HG03025 (cell line): Measurements from ENCODE around the gene RSPH4A.
"Not testable (repeated sequence)": the region's sequence is repeated elsewhere in the genome, so short reads cannot be mapped to it uniquely, and the experiment has no call there.

Experiments used
- ATAC-seq: cut with Tn5 transposase; IDR thresholded peaks from one replicate; pipeline ENCODE4 v1.9.1; 2021; ENCODE audit warnings: mild to moderate bottlenecking, moderate library complexity; ENCODE audit not compliant: unreplicated experiment, low FRiP score

RSPH4A gene

GRCh38 chr6:116615937-116616736 is at the start of gene RSPH4A:
RSPH4A (plus strand) TSS chr6:116616479; CDS start chr6:116616624, 145 bp downstream.
- ATAC-seq = peak; percentile 100

DNA sequence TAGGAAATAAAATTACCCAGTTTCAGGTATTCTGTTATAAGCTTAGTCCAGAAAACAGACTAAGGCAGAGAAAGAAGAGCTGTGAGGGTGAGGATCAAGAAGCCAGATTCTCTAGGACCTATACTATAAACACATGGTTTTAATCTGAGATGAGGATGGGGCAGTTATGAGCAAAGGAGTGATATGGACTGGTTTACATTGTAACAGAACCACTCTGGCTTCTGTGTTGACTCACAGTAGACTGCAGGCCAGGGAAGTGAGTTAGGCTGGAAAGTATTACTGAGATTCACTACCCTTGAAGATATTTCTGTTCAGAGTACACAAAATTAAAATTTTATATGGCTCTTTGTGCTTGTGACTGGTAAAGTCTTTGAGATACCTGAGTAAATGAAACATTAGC is 48.2 kb upstream of the RSPH4A start:
- no peak for ATAC-seq

DNA sequence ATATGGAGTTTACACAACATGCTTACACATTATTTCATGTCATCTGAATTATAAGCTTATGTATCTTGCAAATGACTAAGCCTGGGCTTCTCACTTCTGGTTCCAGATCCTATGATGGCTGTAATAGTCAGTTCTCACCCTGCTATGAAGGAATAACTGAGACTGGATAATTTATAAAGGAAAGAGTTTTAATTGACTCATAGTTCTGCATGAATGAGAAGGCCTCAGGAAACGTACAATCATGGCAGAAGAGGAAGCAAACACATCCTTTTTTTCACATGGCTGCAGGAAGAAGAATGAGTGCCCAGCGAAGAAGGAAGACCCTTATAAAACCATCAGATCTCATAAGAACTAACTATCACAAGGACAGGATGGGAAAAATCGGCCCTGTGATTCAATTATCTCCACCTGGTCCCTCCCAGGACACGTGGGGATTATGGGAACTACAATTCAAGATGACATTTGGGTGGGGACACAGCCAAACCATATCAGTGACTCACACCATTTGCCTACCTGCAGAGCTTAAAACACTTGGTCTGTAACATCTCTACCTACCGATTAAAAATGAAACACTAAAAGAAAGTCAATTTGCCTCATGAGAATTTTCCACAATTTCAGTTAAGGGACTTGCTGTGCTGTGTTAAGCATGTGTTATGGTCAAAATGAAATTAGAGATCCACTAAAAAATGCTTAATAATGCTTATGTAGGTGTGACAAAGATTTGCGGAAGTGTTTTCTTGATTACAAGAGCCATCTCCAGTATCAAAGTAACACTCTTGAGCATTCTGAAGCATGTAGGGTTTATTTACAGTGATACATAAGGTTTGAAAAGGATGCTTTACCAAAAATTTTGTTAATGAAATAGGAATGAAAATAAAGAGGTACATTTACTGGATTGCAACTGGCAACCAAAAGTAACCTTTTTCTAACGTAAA is 47.2 kb upstream of the RSPH4A start:
- ATAC-seq = no peak

GRCh38 chr6:116570856-116571682 is 45.2 kb upstream of the RSPH4A start, which contains the start of gene RWDD1:
RWDD1 (plus strand) TSS chr6:116571504; CDS start chr6:116571583, 79 bp downstream.
- peak; percentile 97 for ATAC-seq

DNA sequence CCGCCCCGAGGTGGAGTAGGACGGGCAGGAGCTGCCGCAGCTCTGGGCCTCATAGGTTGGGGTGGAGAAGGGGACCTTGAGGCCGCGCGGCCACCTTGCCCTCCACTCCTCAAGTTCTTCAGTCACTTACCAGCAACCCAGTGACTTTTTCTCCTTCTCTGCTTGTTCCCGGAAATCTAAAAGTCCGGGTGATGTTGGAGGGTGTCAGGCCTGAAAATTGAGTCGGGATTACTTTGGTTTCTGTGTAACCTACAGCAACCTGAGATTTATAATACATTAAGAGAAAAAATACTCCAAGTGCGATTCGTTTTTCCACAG is 44.6 kb upstream of the RSPH4A start:
- peak; percentile 31 for ATAC-seq

GRCh38 chr6:116572162-116572561 is 44.1 kb upstream of the RSPH4A start:
- no peak for ATAC-seq

GRCh38 chr6:116575227-116575626 is 41.1 kb upstream of the RSPH4A start:
- no peak for ATAC-seq

- no peak for ATAC-seq
Measured at GRCh38 chr6:116577486-116577885, 38.8 kb upstream of the RSPH4A start.

DNA sequence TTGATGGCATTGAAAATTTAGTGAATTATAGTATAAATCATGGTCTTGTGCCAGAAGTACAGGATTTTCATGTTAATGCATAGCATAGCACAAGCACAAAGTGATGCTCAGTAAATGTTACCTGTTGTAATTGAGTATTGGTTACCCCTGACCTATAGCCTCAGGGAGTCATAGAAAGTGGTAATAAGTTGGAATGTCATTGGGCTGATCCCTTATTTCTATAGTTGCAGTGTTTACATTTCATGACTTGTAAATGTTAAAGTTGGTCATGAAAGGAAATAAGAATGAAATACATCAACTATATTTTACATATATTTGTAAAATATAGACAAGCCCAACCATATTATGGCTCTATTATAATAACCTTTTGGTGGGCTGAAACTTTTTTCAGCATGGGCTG is 37.9 kb upstream of the RSPH4A start:
- ATAC-seq = no peak

DNA sequence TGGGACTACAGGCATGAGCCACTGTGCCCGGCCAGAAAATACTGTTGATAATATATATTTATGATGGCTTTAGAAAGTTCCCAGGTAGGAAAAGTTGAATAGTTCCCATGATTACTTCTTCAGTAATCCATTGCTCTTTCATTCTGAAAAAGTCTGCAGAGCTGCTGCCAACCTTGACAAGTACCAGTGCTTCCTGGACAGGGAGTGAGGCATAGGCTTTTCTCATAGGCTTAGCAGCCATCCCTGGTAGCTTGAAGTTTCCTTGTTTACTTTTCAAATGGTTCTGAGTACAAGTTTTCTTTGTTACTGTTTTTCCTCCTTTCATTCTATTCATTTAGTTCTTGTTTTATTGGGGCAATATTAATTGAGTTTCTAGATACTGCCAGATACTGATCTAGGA is 37.1 kb upstream of the RSPH4A start:
- ATAC-seq = no peak

DNA sequence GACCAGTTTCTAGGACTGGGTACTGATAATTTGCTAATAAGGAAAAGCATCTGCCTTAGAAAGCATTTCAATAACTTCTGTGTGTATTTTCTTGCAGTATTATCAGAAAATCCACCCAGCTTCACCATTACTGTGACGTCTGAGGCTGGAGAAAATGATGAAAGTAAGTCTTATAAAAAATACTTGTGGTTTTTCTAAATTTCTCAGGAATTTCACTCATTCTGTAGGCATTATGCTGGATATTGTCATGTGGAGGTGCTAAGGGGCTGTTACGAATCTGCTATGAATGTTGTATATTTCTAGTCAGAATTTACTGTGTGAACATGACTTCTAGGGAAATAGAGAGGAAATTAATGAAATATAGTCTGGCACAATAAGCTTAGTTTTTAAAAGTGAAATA is 36.1 kb upstream of the RSPH4A start:
- ATAC-seq = no peak

GRCh38 chr6:116586276-116586675 is 30.0 kb upstream of the RSPH4A start:
- ATAC-seq = no peak

DNA sequence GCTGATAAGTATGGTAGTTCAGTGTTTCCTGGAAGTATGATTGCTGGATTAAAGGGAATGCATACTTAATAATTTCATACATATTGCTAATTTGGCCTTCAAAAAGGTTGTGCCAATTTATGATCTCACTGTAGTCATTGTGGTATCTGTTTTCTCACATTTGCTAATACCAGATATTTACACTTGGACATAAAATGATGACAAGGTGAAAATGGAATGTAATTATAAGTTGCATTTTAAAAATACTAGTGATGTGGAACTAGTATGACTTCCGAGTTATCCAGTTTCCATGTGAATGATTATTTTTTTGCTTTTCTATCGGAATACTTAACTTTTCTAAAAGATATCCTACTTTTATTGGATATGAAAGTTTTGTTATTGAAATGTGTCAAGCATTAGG is 29.5 kb upstream of the RSPH4A start:
- no peak for ATAC-seq

GRCh38 chr6:116595247-116595646 is 21.0 kb upstream of the RSPH4A start:
- no peak for ATAC-seq

DNA sequence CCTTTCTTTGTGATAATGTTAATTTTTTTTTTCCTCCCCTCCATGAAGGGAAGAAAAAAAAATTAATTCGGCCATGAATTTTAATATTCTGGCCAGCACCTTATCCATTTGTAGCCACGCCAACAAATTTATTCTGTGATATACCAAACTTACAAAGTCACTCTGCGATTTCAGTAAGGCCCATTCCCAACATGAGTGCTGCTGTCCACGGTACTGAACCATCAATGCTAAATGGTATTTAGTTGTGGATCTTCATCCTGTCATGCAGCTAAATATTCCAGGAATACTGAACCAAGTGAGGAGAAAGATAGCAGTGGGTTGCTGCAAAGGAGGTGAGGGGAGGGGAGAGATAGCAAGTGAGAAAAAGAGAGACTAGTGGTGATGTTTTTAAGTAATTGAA is 19.5 kb upstream of the RSPH4A start:
- ATAC-seq = no peak

- not testable (repeated sequence) for ATAC-seq
Measured at GRCh38 chr6:116603916-116604315, 12.4 kb upstream of the RSPH4A start.

DNA sequence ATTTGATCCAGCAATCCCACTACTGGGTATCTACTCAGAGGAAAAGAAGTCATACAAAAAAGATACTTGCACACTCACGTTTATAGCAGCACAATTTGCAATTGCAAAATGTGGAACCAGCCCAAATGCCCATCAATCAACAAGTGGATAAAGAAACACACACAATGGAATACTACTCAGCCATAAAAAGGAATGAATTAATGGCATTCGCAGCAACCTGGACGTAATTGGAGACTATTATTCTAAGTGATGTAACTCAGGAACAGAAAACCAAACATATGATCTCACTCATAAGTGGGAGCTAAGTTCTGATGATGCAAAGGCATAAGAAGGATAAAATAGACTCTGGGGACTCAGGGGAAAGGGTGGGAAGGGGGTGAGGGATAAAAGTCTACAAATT is 11.4 kb upstream of the RSPH4A start:
- ATAC-seq = not testable (repeated sequence)

DNA sequence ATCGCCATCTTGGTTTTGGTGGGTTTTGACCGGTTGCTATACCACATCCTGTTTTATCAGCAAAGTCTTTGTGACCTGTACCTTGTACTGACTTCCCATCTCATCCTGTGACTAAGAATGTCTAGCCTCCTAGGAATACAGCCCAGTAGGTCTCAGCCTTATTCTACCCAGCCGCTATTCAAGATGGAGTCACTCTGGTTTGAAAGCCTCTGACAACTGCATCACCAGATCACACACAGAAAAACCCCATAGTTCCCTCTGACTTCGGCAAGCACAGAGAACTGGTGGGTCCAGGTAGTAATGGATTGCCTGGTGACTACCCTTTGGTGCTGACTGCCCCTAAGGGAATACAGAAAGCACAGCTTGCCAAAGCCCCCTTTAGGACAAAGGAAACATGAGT is 10.3 kb upstream of the RSPH4A start:
- no peak for ATAC-seq

- no peak for ATAC-seq
Measured at GRCh38 chr6:116611056-116611455, 5.2 kb upstream of the RSPH4A start.

- peak; percentile 25 for ATAC-seq
Measured at GRCh38 chr6:116616737-116617053, 416 bp downstream of the RSPH4A start.
